Measurements from ENCODE around the gene KCNA5. TPM values are rescaled to one million over a fixed set of nuclear protein-coding genes. Genes with fewer than 3 reads are reported as not detected.

The KCNA5 gene
- total RNA-seq, 1 experiment from 2014 or later = not detected

- Histone ChIP-seq H3K4me3 (ENCODE audit: low read depth, low read length) (no peak overlapping the region), H3K27me3 (replicated peaks; ENCODE audit: control insufficient read depth, insufficient read depth, low read length) (peaks cover 2% of the 10 kb centered on the region; the same call in 1 of the 2 replicates), H3K9me3 (no peaks in the 10 kb centered on the region), H3K4me1 (no peaks in the 10 kb centered on the region), H3K36me3 (ENCODE audit: control insufficient read depth, insufficient read depth, low read length) (no peaks in the 10 kb centered on the region)
- Mint-ChIP-seq H3K9me3 (ENCODE audit: unreplicated experiment) (no peaks in the 10 kb centered on the region), H3K27me3 (ENCODE audit: insufficient read depth, unreplicated experiment) (peaks cover 26% of the 10 kb centered on the region), H3K27ac (ENCODE audit: unreplicated experiment) (no peak overlapping the region), H3K4me3 (ENCODE audit: unreplicated experiment) (no peak overlapping the region), H3K36me3 (ENCODE audit: insufficient read depth, unreplicated experiment) (no peaks in the 10 kb centered on the region), H3K4me1 (ENCODE audit: low read depth, unreplicated experiment) (no peaks in the 10 kb centered on the region)
- no TSS peak for BruUV-seq (replicated peaks)
- DNase-seq = no peak
- ChIA-PET POLR2A (interaction anchor here (0.6 kb wide), 1 partner anchor 1847 kb away, joined by 3 read pairs; no protein-coding TSS in a partner anchor), CTCF (interaction anchor here (0.7 to 1.5 kb wide), 3 partner anchors 11 to 175 kb away, joined by 5 to 10 read pairs (median 5); no protein-coding TSS in a partner anchor)
- intact Hi-C loops (cut with micrococcal nuclease; ENCODE audit: unreplicated experiment) = no loop called here
- no peak for TF ChIP-seq CTCF (IDR thresholded peaks at IDR 0.05; ENCODE audit: insufficient read depth in 1 of 2, low read depth in 1 of 2, low read length in 1 of 2, severe bottlenecking in 1 of 2, unreplicated experiment in 1 of 2)
Observed at GRCh38 chr12:5023842-5024241, 19.8 kb upstream of the KCNA5 start.

- Histone ChIP-seq H3K9me3 (no peaks in the 10 kb centered on the region), H3K36me3 (ENCODE audit: control insufficient read depth, insufficient read depth, low read length) (no peaks in the 10 kb centered on the region), H3K4me1 (no peaks in the 10 kb centered on the region), H3K4me3 (ENCODE audit: low read depth, low read length) (no peak overlapping the region), H3K27me3 (replicated peaks; ENCODE audit: control insufficient read depth, insufficient read depth, low read length) (peaks cover 2% of the 10 kb centered on the region)
- no peaks in the 10 kb centered on the region for H3K9me3 Mint-ChIP-seq (ENCODE audit: unreplicated experiment)
- ChIA-PET POLR2A (no interaction called here), CTCF (interaction anchor here (0.6 kb wide), 1 partner anchor 32 kb away, joined by 3 read pairs; no protein-coding TSS in a partner anchor)
- no peaks in the 10 kb centered on the region for H3K36me3 Mint-ChIP-seq (ENCODE audit: insufficient read depth, unreplicated experiment)
- DNase-seq = no peak
- no peaks in the 10 kb centered on the region for H3K4me1 Mint-ChIP-seq (ENCODE audit: low read depth, unreplicated experiment)
- no TSS peak for BruUV-seq (replicated peaks)
- intact Hi-C loops (cut with micrococcal nuclease; ENCODE audit: unreplicated experiment) = no loop called here
- H3K4me3 Mint-ChIP-seq (ENCODE audit: unreplicated experiment) = no peak overlapping the region
- H3K27ac Mint-ChIP-seq (ENCODE audit: unreplicated experiment) = no peak overlapping the region
- no peak for TF ChIP-seq CTCF (IDR thresholded peaks at IDR 0.05; ENCODE audit: insufficient read depth in 1 of 2, low read depth in 1 of 2, low read length in 1 of 2, severe bottlenecking in 1 of 2, unreplicated experiment in 1 of 2)
- peaks cover 11% of the 10 kb centered on the region for H3K27me3 Mint-ChIP-seq (ENCODE audit: insufficient read depth, unreplicated experiment)
Observed at GRCh38 chr12:5026342-5026938, 17.2 kb upstream of the KCNA5 start.

DNA sequence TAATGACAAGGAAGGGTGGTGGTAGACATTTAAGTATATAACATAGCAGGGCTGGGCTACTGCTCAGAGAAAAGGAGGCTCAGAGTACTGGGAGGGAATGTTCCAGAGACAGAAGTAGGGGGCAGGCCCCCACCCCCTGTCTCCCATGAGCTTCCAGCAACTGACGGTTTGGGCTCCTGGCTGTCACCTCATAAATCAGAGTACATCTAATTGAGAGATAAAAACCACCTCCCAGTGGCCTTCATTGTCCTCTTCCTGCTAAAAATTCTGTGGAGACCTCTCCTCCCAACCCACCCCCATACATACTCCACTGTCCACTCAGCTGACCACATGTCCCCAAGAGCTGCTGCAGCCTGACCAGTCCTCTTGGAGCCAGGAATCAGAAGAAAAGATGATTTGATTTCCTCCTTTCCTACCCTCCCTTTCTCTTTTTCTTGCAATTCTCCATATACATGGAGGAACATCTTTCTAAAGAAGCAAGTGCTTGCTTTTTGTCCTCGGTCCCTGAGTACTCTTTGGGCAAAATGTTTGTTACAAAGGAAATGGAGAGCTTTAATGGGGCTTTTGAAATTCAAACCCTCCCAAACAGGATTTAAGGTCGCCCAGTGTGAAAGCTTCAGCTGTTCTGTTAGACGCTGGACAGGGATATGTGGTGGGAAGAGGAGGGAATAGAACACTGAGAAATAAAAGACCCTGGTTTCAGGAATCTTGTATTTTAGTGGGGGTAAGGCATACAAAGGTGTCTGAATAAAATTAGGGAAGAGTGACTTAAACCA lies 16.4 kb upstream of the KCNA5 start:
- no peak overlapping the region for H3K4me3 Mint-ChIP-seq (ENCODE audit: unreplicated experiment)
- DNase-seq = no peak
- H3K27me3 ChIP-seq (replicated peaks; ENCODE audit: control insufficient read depth, insufficient read depth, low read length) = no peaks in the 10 kb centered on the region; the same call in none of the 2 replicates
- H3K4me1 Mint-ChIP-seq (ENCODE audit: low read depth, unreplicated experiment) = no peaks in the 10 kb centered on the region
- no peak overlapping the region for H3K27ac Mint-ChIP-seq (ENCODE audit: unreplicated experiment)
- H3K9me3 ChIP-seq = no peaks in the 10 kb centered on the region
- BruUV-seq (replicated peaks) = no TSS peak
- H3K36me3 ChIP-seq (ENCODE audit: control insufficient read depth, insufficient read depth, low read length) = no peaks in the 10 kb centered on the region
- ChIA-PET POLR2A (no interaction called here), CTCF (interaction anchor here (1.2 kb wide), 1 partner anchor 170 kb away, joined by 3 read pairs; no protein-coding TSS in a partner anchor)
- TF ChIP-seq CTCF (IDR thresholded peaks at IDR 0.05; ENCODE audit: insufficient read depth in 1 of 2, low read depth in 1 of 2, low read length in 1 of 2, severe bottlenecking in 1 of 2, unreplicated experiment in 1 of 2) = no peak
- H3K4me1 ChIP-seq = no peaks in the 10 kb centered on the region
- H3K4me3 ChIP-seq (ENCODE audit: low read depth, low read length) = no peak overlapping the region
- intact Hi-C loops (cut with micrococcal nuclease; ENCODE audit: unreplicated experiment) = no loop called here
- H3K27me3 Mint-ChIP-seq (ENCODE audit: insufficient read depth, unreplicated experiment) = peaks cover 7% of the 10 kb centered on the region
- H3K36me3 Mint-ChIP-seq (ENCODE audit: insufficient read depth, unreplicated experiment) = no peaks in the 10 kb centered on the region
- no peaks in the 10 kb centered on the region for H3K9me3 Mint-ChIP-seq (ENCODE audit: unreplicated experiment)

All from Caco-2 (cell line).